Right ventricle myocardium superior (tissue), 1 donor: ENCODE results near the gene ITLN2. TPM values are rescaled to one million over a fixed set of nuclear protein-coding genes. Genes with fewer than 3 reads are reported as not detected.
A peak's percentile ranks its signal among the peaks of the same experiment; 100 is the strongest.
"Not testable (repeated sequence)": the region's sequence is repeated elsewhere in the genome, so short reads cannot be mapped to it uniquely, and the experiment has no call there.

Experiments used
- ATAC-seq: fragments of 200-7000 bp; cut with Tn5 transposase; one replicate; pipeline ENCODE4 v1.9.1; 2020; ENCODE audit warnings: mild to moderate bottlenecking; ENCODE audit not compliant: poor library complexity
- DNase-seq: peaks from one replicate; pipeline ENCODE4 v3.0.0-alpha.2; 2020
- intact Hi-C: fragments of 100-400 bp; cut with DNase I; formaldehyde crosslinking; loops from one replicate; pipeline ENCODE4 v1.11.2; 2022
- total RNA-seq: library from RNA; stranded (reverse); fragmentation: NEBNext Ultra II Directional; extraction: Animal tissue kit (Norgen Biotek cat#: 25700); gene quantifications from one replicate; pipeline ENCODE4 v1.2.1, GENCODE V29; 2021
- donor health status: DM: no; HTN: yes; CAD: no; lungs with severe emphysema.

The ITLN2 gene
- total RNA-seq, 1 donor from 2014 or later: not detected

DNA sequence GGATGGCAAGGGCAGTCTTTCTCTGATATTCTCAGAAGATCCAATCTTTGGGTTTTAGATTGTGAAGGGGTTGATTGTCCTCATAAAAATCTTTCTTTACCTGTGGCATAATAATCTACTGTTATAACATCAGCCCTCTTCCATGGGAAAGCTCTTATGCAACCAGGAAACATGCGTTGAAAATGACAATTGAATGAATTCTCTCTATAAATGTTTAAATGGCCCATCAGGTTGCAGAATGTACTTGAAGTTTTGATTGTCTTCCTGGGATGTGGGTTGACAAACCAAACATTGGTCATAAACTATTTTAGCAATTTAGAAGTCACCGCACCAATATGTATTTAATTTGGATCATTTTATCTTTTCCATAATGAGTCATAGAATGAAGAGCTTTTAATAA lies 37.9 kb downstream of the ITLN2 start:
- intact Hi-C loops: no loop called here
- ATAC-seq (no peak), DNase-seq (no peak)

- intact Hi-C loops, ATAC-seq, DNase-seq: not testable (repeated sequence)
Observed at GRCh38 chr1:160913229-160913628, 41.4 kb downstream of the ITLN2 start.

DNA sequence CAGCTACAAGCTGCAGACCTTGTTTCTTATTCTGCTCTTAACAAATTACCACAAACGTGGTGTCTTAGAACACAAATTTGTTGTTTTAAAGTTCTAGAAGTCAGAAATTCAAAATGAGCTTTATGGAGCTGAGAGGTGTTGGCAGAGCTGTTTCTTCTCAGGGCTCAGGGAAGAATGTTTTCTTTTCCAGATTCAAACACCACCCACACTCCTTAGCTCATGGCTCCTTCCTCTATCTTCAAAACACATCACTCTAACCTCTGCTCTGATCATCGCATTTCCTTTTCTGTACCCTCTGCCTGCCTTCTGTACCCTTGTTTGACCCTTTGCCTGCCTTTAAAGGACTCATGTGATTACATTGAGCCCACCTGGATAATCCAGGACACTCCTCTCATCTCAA lies 42.7 kb downstream of the ITLN2 start:
- DNase-seq (no peak), ATAC-seq (no peak)
- intact Hi-C loops: no loop called here

DNA sequence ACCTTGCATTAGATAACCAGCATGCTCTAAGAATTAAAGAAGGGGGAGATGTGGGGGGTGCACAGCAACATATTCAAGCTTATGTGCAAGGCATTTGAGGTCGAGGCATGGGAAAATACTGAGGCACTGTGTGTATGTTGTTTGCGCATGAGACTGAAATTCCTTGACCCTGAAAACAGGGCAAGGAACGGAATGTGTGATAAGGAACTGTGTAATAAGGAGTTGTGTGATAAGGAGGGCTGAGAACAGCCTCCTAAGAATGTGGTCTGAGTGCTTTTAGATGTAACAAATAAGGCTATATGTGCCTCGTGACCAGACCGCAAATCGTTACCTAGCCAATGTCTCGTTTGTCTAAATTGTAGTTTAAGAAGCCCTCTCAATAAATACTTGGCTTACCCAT lies 43.2 kb downstream of the ITLN2 start:
- DNase-seq (no peak), ATAC-seq (no peak)
- intact Hi-C loops: no loop called here

DNA sequence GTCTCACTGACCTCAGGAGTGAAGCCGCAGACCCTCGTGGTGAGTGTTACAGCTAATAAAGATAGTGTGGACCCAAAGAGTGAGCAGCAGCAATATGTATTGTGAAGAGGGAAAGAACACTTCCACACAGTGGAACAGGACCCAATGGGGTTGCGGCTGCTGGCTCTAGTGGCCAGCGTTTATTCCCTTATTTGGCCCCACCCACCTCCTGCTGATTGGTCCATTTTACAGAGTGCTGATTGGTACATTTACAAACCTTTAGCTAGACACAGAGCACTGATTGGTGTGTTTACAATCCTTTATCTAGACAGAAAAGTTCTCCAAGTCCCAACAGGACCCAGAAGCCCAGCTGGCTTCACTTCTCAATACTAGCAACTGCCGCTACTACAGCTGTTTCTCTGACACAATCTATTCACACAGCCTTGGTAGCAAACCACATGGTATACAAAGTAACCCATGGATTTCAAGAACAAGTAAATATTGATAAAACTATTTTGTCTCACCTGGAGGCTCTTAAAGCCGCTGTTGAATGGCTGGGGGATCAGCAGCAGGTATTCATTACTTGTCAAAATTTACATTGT lies 44.3 kb downstream of the ITLN2 start:
- no peak for ATAC-seq
- DNase-seq: no peak
- intact Hi-C loops: no loop called here

DNA sequence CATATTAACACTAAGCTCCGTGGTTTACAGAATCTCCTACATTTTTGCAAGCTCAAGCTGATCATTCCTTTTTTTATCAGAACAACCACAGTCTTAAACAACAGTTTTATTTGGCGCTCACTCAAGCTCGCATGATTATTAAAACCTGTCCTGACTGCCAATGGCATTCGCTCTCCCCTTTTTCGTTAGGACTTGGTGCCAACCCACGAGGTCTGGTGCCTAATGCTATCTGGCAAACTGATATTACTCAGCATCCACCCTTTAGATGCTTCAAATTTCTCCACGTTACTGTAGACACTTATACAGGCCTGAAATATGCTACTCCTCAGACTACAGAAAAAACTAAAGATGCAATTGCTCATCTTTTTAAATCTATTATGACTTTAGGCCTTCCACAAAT lies 46.6 kb downstream of the ITLN2 start:
- DNase-seq: no peak

GRCh38 chr1:160905617-160905989 lies 49.0 kb downstream of the ITLN2 start:
- ATAC-seq (no peak), DNase-seq (no peak)
- intact Hi-C loops: no loop called here

More for the DNA sequence above, 46.6 kb downstream of the ITLN2 start:
- intact Hi-C loops: no loop called here
- peak; percentile 58 for ATAC-seq

DNA sequence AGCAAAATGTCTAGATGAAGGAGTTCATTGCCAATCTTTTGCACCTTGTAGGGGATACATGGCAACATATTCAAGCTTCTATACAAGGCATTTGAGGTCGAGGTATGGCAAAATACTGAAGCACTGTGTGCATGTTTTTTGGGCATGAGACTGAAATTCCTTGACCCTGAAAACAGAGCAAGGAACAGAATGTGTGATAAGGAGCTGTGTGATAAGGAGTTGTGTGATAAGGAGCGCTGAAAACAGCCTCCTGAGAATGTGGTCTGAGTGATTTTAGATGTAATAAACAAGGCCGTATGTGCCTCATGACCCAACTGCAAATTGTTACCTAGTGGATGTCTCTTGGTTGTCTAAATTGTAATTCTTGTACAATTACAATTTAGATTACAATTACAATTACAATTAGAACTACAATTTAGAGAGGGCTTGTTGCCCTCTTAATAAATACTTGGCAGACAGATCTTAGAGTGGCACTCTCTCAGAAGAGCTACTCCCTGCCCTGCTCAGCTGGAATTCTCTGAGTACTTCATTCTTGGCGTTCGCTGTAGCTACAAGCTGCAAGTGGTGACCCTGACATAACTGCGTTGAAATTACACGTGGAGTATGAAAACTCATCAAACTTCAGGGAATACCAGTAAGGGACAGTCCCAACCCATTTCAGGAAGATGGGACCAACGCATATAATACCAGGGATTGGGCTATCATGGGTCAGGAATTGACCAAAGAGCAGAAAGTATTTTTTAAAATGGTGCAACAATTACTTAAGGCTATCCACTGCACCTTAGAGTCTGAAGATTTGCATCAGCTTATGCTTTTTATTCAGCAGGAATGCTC lies 49.6 kb downstream of the ITLN2 start:
- ATAC-seq (peak; percentile 82), DNase-seq (no peak)
- intact Hi-C loops: no loop called here

GRCh38 chr1:160902251-160902650 lies 52.4 kb downstream of the ITLN2 start:
- intact Hi-C loops, ATAC-seq, DNase-seq: not testable (repeated sequence)

GRCh38 chr1:160901768-160902167 lies 52.8 kb downstream of the ITLN2 start:
- no peak for DNase-seq
- intact Hi-C loops: no loop called here
- ATAC-seq: no peak

- DNase-seq, intact Hi-C loops, ATAC-seq: not testable (repeated sequence)
Observed at GRCh38 chr1:160900683-160901082, 53.9 kb downstream of the ITLN2 start.

Other genes with a start within 250 kb of the ITLN2 start
- gene CD48, start 243.0 kb downstream of the ITLN2 start, total RNA-seq: 0.91 TPM
- 0.16 TPM for gene SLAMF7, start 215.6 kb downstream of the ITLN2 start, total RNA-seq
- gene LY9, start 158.6 kb downstream of the ITLN2 start, total RNA-seq: not detected
- 0.48 TPM for gene CD244, start 91.9 kb downstream of the ITLN2 start, total RNA-seq
- gene ITLN1, start 69.6 kb downstream of the ITLN2 start, total RNA-seq: 2.3 TPM
- gene F11R, start 66.3 kb upstream of the ITLN2 start, total RNA-seq: 10.1 TPM
- 9.3 TPM for gene TSTD1, start 84.2 kb upstream of the ITLN2 start, total RNA-seq
- gene USF1, start 91.2 kb upstream of the ITLN2 start, total RNA-seq: 28.4 TPM
- gene ARHGAP30, start 115.1 kb upstream of the ITLN2 start, total RNA-seq: 3.3 TPM
- gene NECTIN4, start 134.7 kb upstream of the ITLN2 start, total RNA-seq: not detected
- 4.7 TPM for gene KLHDC9, start 143.6 kb upstream of the ITLN2 start, total RNA-seq
- 62.3 TPM for gene PFDN2, start 163.2 kb upstream of the ITLN2 start, total RNA-seq
- gene NIT1, start 163.3 kb upstream of the ITLN2 start, total RNA-seq: 33.8 TPM
- 26.6 TPM for gene DEDD, start 177.9 kb upstream of the ITLN2 start, total RNA-seq
- 81.0 TPM for gene UFC1, start 199.2 kb upstream of the ITLN2 start, total RNA-seq
- 19.0 TPM for gene USP21, start 204.7 kb upstream of the ITLN2 start, total RNA-seq
- 17.1 TPM for gene PPOX, start 211.6 kb upstream of the ITLN2 start, total RNA-seq
- 20.3 TPM for gene B4GALT3, start 222.7 kb upstream of the ITLN2 start, total RNA-seq
- gene ADAMTS4, start 244.2 kb upstream of the ITLN2 start, total RNA-seq: 7.0 TPM
- 308 TPM for gene NDUFS2, start 247.6 kb upstream of the ITLN2 start, total RNA-seq